Stimulated activated CD8-positive, alpha-beta memory T cell treated with anti-CD3 and anti-CD28 coated beads, Interleukin-2, amount 100 ng/mL, for 1 hour (primary cell): ENCODE data around the gene ACOX3.
"Not testable (repeated sequence)": the region's sequence is repeated elsewhere in the genome, so short reads cannot be mapped to it uniquely, and the experiment has no call there.

ENCODE experiments used
- DNase-seq, 2 donors: peaks; one replicate each; pipeline ENCODE4 v3.0.0-alpha.2; 2020; ENCODE audit warnings: low read depth in 2 of 2

Gene ACOX3

GRCh38 chr4:8387194-8387593 is 53.3 kb downstream of the ACOX3 start:
- DNase-seq = no peak

- DNase-seq = no peak
Observed at GRCh38 chr4:8386731-8387130, 53.8 kb downstream of the ACOX3 start.

GRCh38 chr4:8386131-8386530 is 54.4 kb downstream of the ACOX3 start:
- not testable (repeated sequence) for DNase-seq

GRCh38 chr4:8385611-8386010 is 54.9 kb downstream of the ACOX3 start:
- DNase-seq = no peak

GRCh38 chr4:8385106-8385505 is 55.4 kb downstream of the ACOX3 start:
- DNase-seq = no peak

- DNase-seq = no peak
Observed at GRCh38 chr4:8384397-8385060, 56.0 kb downstream of the ACOX3 start.

GRCh38 chr4:8383451-8384160 is 56.9 kb downstream of the ACOX3 start:
- DNase-seq = no peak

GRCh38 chr4:8383016-8383415 is 57.5 kb downstream of the ACOX3 start:
- no peak for DNase-seq

GRCh38 chr4:8381814-8382581 is 58.5 kb downstream of the ACOX3 start:
- no peak for DNase-seq

- no peak for DNase-seq
Observed at GRCh38 chr4:8380511-8381415, 59.8 kb downstream of the ACOX3 start.

GRCh38 chr4:8379771-8380170 is 60.8 kb downstream of the ACOX3 start:
- DNase-seq = no peak

- no peak for DNase-seq
Observed at GRCh38 chr4:8379281-8379680, 61.2 kb downstream of the ACOX3 start.

- no peak for DNase-seq
Observed at GRCh38 chr4:8378776-8379175, 61.7 kb downstream of the ACOX3 start.

- no peak for DNase-seq
Observed at GRCh38 chr4:8378101-8378724, 62.3 kb downstream of the ACOX3 start.

- DNase-seq = no peak
Observed at GRCh38 chr4:8377103-8378075, 63.1 kb downstream of the ACOX3 start.

- no peak for DNase-seq
Observed at GRCh38 chr4:8376361-8377102, 64.0 kb downstream of the ACOX3 start.

GRCh38 chr4:8374851-8375649 is 65.5 kb downstream of the ACOX3 start:
- DNase-seq = no peak

- no peak for DNase-seq
Observed at GRCh38 chr4:8373973-8374545, 66.5 kb downstream of the ACOX3 start.
